Breast epithelium (tissue), 3 donors: ENCODE measurements around the gene PPP2R3B.

Source experiments
- CTCF ChIP-seq, 3 donors: fragments of 450-650 bp; IDR thresholded peaks; one replicate each; pipeline ENCODE4 v1.5.1; 2016 to 2017; ENCODE audit warnings: antibody characterized with exemption in 3 of 3, mild to moderate bottlenecking in 3 of 3, moderate library complexity in 3 of 3
- POLR2A ChIP-seq: fragments of 450-650 bp; IDR thresholded peaks from one replicate; pipeline ENCODE4 v1.6.1; 2016; ENCODE audit warnings: antibody characterized with exemption, mild to moderate bottlenecking, moderate library complexity

DNA sequence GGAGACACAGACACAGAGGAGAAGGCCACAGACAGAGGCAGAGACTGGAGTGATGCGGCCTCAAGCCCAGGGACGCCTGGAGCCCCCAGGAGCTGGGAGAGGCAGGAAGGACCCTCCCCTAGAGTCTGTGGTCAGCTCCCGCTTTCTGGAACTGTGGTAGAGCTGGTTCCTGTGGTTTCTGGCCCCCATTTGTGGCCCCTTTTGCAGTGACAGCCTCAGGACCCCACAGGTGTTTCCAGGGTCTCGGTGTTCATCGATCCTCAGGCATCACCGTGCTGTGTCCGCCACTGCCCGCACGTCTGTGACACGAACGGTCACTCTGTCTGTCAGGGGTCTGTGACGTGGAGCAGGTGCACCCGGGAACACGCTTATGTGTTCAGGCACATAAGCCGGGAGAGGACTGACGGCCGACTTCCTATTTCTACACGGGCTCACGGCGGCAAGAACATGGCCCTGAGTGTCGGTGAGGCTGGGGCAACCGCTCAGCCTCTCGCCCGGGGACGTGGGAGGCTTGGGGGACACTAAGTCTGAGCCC, 76.0 kb downstream of the PPP2R3B start:
- TF ChIP-seq CTCF (IDR thresholded peaks at IDR 0.05) (no peak), POLR2A (no peak)
